ENCODE results near the gene PLCB1.
"Not testable (repeated sequence)": the region's sequence is repeated elsewhere in the genome, so short reads cannot be mapped to it uniquely, and the experiment has no call there.

The PLCB1 gene

DNA sequence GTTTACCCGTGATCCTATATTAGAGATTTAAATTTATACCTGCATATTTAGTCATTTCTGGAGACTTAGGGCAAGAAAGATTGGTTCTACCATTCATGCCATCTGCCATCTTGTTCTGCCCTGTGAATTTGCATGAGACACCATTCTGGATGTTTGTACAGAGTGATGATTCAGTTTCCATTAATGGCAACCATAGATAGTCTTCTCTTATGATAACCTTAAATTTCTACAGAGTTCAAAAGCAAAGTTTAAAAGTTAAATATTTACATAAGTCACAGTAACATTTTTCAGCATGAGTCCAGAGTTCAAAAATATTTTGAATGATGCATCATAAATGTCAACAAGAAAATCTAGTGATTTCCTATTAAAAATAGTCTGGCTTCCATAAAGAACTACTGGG, 23.2 kb downstream of the PLCB1 start:
- no peaks in the 10 kb centered on the region for H4K20me1 ChIP-seq (ENCODE audit: insufficient read depth)
- no peaks in the 10 kb centered on the region for H3K79me2 ChIP-seq (ENCODE audit: insufficient read depth, low read depth)
- no peaks in the 10 kb centered on the region for H3K36me3 ChIP-seq (ENCODE audit: insufficient read depth)
- no peaks in the 10 kb centered on the region for H3K27me3 ChIP-seq (ENCODE audit: insufficient read depth, low read depth)
- H3K27ac ChIP-seq: no peak overlapping the region; the same call in 1 of the 2 replicates
- no peak overlapping the region for H2AFZ ChIP-seq (ENCODE audit: low read depth)
- no peak overlapping the region for H3K9ac ChIP-seq
- H3K4me2 ChIP-seq: peak overlapping the region; percentile 34
- H3K4me1 ChIP-seq (ENCODE audit: low read depth, poor library complexity, severe bottlenecking): peaks cover 53% of the 10 kb centered on the region
- H3K4me3 ChIP-seq (IDR thresholded peaks at IDR 0.05; ENCODE audit: insufficient read depth, low read depth, low read length): no peak overlapping the region
- TF ChIP-seq, protein P1, sequence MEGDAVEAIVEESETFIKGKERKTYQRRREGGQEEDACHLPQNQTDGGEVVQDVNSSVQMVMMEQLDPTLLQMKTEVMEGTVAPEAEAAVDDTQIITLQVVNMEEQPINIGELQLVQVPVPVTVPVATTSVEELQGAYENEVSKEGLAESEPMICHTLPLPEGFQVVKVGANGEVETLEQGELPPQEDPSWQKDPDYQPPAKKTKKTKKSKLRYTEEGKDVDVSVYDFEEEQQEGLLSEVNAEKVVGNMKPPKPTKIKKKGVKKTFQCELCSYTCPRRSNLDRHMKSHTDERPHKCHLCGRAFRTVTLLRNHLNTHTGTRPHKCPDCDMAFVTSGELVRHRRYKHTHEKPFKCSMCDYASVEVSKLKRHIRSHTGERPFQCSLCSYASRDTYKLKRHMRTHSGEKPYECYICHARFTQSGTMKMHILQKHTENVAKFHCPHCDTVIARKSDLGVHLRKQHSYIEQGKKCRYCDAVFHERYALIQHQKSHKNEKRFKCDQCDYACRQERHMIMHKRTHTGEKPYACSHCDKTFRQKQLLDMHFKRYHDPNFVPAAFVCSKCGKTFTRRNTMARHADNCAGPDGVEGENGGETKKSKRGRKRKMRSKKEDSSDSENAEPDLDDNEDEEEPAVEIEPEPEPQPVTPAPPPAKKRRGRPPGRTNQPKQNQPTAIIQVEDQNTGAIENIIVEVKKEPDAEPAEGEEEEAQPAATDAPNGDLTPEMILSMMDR (conservative IDR thresholded peaks at IDR 0.05; ENCODE audit: low read depth, low read length): no peak

DNA sequence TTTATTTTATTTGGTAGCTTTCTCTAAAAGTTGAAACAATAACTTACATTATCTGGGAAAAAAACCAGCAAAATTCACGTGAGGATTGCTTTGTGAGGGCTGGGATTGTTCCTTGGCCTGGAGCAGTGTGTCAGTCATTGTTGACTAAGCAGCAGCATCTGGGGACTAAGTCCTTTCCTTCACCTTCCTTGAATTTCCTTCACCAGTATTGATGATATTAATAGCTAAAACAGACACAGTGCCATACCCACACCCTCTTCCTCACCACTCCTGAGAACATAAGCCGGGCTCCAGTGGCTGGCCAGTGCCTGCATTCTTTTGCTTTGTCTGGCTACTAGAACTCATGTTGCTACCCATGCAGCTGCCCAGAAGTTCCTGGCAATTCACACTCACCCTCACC, 23.7 kb downstream of the PLCB1 start:
- Histone ChIP-seq H3K4me1 (ENCODE audit: low read depth, poor library complexity, severe bottlenecking) (peaks cover 53% of the 10 kb centered on the region), H3K9ac (peak overlapping the region; percentile 39; the same call in 1 of the 2 replicates), H3K4me2 (peak overlapping the region; percentile 34), H2AFZ (ENCODE audit: low read depth) (no peak overlapping the region), H4K20me1 (ENCODE audit: insufficient read depth) (no peaks in the 10 kb centered on the region), H3K27ac (peak overlapping the region; percentile 85), H3K36me3 (ENCODE audit: insufficient read depth) (no peaks in the 10 kb centered on the region), H3K27me3 (ENCODE audit: insufficient read depth, low read depth) (no peaks in the 10 kb centered on the region), H3K4me3 (IDR thresholded peaks at IDR 0.05; ENCODE audit: insufficient read depth, low read depth, low read length) (no peak overlapping the region), H3K79me2 (ENCODE audit: insufficient read depth, low read depth) (no peaks in the 10 kb centered on the region)
- TF ChIP-seq, protein P1 (conservative IDR thresholded peaks at IDR 0.05; ENCODE audit: low read depth, low read length): no peak

DNA sequence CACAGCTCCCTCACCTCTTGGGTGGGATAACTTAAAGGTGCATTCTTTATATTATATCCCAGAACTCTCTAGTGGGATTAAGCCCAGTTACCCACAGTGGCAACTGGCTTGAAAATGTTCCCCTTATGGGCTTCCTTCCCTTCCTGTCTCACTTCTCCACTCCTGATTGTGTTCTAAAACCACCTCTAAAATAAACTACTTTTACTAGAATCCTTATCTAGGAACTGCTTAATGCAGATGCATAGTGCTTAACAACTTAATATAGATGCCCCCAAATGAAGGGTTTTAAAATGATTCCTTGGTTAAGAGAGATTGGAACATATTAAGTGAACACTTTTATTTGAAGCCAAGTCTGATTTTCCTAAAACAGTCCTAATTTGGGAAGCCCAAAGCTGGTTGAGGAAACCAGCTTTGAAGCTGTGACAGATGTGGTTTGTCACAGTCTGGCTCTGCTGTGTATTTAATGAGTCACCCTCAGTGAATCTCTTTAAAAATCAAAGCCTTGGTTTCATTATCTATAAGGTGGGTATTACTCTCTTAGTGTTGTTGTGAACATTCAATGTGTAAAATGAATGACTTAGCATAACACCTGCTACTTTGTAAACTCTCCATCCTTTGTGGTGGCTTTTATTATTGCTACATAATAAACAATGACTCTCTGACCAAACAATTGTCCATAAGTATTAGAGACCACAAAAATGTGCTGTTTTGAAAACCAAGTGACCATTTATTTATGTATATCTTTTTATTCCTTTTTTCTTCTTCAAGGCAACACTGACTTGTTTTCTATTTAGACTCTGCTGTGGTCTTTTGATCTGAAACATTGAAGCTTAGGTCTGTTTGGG, 24.4 kb downstream of the PLCB1 start:
- Histone ChIP-seq H3K27me3 (ENCODE audit: insufficient read depth, low read depth) (no peaks in the 10 kb centered on the region), H3K4me2 (peak overlapping the region; percentile 34), H3K27ac (peak overlapping the region; percentile 85), H3K4me1 (ENCODE audit: low read depth, poor library complexity, severe bottlenecking) (peaks cover 53% of the 10 kb centered on the region), H3K79me2 (ENCODE audit: insufficient read depth, low read depth) (no peaks in the 10 kb centered on the region), H3K36me3 (ENCODE audit: insufficient read depth) (no peaks in the 10 kb centered on the region), H3K9ac (peak overlapping the region; percentile 39; the same call in 1 of the 2 replicates), H2AFZ (ENCODE audit: low read depth) (no peak overlapping the region), H4K20me1 (ENCODE audit: insufficient read depth) (no peaks in the 10 kb centered on the region), H3K4me3 (IDR thresholded peaks at IDR 0.05; ENCODE audit: insufficient read depth, low read depth, low read length) (no peak overlapping the region)
- TF ChIP-seq, protein P1 (conservative IDR thresholded peaks at IDR 0.05; ENCODE audit: low read depth, low read length): no peak

DNA sequence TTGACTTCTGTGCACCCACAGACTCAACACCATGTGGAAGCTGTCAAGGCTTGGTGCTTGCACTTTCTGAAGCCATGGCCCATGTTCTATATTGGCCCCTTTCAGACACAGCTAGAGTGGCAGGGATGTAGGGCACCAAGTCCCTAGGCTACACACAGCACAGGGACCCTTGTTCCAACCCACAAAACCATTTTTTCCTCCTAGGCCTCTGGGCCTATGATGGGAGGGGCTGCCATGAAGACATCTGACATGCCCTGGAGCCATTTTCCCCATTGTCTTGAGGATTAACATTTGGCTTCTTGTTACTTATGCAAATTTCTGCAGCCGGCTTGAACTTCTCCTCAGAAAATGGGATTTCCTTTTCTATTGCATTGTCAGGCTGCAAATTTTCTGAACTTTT, 27.2 kb downstream of the PLCB1 start:
- H3K79me2 ChIP-seq (ENCODE audit: insufficient read depth, low read depth): not testable (repeated sequence)

More for the DNA sequence above, 27.2 kb downstream of the PLCB1 start:
- H3K4me2 ChIP-seq; H3K4me3 ChIP-seq (IDR thresholded peaks at IDR 0.05; ENCODE audit: insufficient read depth, low read depth, low read length); H3K27ac ChIP-seq; H3K36me3 ChIP-seq (ENCODE audit: insufficient read depth); H4K20me1 ChIP-seq (ENCODE audit: insufficient read depth); H2AFZ ChIP-seq (ENCODE audit: low read depth); H3K9ac ChIP-seq; H3K27me3 ChIP-seq (ENCODE audit: insufficient read depth, low read depth): not testable (repeated sequence)
- peaks cover 36% of the 10 kb centered on the region for H3K4me1 ChIP-seq (ENCODE audit: low read depth, poor library complexity, severe bottlenecking)

Data from KMS-11 (cell line).